ENCODE results near the gene GAP43. TPM values are rescaled to one million over a fixed set of nuclear protein-coding genes. Genes with fewer than 3 reads are reported as not detected.

The GAP43 gene
- total and polyA plus RNA-seq, 4 donors = 0.06 to 0.60 (median 0.19) TPM

DNA sequence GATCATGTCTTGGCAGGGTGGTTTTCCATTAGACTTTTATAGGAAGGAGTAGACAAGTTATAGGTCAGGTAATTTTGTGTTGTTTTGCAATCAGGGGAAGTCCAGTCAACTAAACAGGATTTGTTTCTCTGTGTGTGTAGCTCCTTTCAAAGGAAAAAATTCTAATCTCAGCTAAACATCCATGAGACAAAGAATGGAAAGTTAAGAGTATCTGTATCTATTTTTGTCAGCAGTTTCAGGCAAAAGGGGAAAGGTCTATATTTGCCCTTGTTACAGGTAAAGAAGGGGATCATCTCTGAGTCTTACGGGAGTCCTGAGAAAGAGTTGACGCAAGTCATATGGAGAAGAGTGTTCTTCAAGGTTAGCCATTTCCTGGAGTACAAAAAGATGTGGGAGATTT lies 79.3 kb downstream of the GAP43 start:
- DNase-seq = no peak
- 96 to 99% methylated on average over 2 of the region's 2 CpGs for WGBS, 2 donors

DNA sequence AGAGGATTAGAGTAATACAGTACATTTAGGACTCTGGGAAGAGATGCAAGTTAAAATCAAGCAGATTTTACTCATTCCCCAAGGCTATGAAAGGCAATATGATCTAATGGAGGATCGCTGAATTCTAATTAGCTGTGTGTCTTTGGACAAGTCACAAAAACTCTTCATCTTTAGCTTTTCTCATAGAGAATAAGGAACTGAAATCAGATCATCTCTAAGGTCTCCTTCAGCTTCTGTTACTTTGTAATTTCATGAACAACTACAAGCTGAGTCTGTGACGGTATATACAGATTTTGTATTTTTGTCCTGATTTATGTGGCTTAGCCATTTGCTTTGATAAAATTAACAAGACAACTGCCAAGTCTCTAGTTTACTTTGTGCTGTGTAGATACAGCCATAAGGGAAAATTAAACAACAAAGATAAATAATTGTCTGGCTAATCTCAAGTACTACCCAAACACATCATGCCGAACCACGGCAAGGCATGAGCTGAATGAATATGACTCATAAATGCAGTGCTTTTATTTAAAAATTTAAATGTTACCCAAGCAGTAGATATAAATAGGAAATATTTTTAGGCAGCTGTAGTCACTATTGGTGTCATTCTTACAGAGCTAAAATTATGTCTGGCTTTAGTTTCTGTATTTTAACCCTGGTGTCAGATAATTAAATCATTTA lies 81.5 kb downstream of the GAP43 start:
- H3K4me1 ChIP-seq (ENCODE audit: control insufficient read depth in 5 of 5, insufficient read depth in 5 of 5, low read length in 5 of 5) = peaks cover 0 to 8% (median 0%) of the 10 kb centered on the region in 5 donors
- 74 to 86% methylated on average over 4 of the region's 4 CpGs for WGBS, 2 donors
- H3K27ac ChIP-seq (ENCODE audit: low read depth in 1 of 2, low read length in 1 of 2) = no peak overlapping the region
- DNase-seq (no peak), ATAC-seq (ENCODE audit: insufficient read depth, low FRiP score) (no peak)
- no peaks in the 10 kb centered on the region for H3K36me3 ChIP-seq (ENCODE audit: control insufficient read depth in 4 of 4, insufficient read depth in 4 of 4, low read length in 4 of 4)
- no peak overlapping the region for H3K4me3 ChIP-seq
- H3K9me3 ChIP-seq (ENCODE audit: control insufficient read depth in 4 of 4, insufficient read depth in 3 of 4, low read length in 3 of 4) = peaks cover 0 to 7% (median 0%) of the 10 kb centered on the region in 4 donors
- TF ChIP-seq, protein P1, sequence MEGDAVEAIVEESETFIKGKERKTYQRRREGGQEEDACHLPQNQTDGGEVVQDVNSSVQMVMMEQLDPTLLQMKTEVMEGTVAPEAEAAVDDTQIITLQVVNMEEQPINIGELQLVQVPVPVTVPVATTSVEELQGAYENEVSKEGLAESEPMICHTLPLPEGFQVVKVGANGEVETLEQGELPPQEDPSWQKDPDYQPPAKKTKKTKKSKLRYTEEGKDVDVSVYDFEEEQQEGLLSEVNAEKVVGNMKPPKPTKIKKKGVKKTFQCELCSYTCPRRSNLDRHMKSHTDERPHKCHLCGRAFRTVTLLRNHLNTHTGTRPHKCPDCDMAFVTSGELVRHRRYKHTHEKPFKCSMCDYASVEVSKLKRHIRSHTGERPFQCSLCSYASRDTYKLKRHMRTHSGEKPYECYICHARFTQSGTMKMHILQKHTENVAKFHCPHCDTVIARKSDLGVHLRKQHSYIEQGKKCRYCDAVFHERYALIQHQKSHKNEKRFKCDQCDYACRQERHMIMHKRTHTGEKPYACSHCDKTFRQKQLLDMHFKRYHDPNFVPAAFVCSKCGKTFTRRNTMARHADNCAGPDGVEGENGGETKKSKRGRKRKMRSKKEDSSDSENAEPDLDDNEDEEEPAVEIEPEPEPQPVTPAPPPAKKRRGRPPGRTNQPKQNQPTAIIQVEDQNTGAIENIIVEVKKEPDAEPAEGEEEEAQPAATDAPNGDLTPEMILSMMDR (IDR thresholded peaks at IDR 0.05; ENCODE audit: control extremely low read depth, extremely low read depth) = no peak
- H3K27me3 ChIP-seq (ENCODE audit: control insufficient read depth in 3 of 3, insufficient read depth in 3 of 3, low read length in 2 of 3) = no peaks in the 10 kb centered on the region
- no peak overlapping the region for H3K9ac ChIP-seq (ENCODE audit: insufficient read depth in 1 of 2, low read length in 2 of 2)

More for the DNA sequence above, 79.3 kb downstream of the GAP43 start:
- Histone ChIP-seq H3K27ac (ENCODE audit: low read depth in 1 of 2, low read length in 1 of 2) (no peak overlapping the region), H3K9ac (ENCODE audit: insufficient read depth in 1 of 2, low read length in 2 of 2) (no peak overlapping the region), H3K27me3 (ENCODE audit: control insufficient read depth in 3 of 3, insufficient read depth in 3 of 3, low read length in 2 of 3) (no peaks in the 10 kb centered on the region), H3K9me3 (ENCODE audit: control insufficient read depth in 4 of 4, insufficient read depth in 3 of 4, low read length in 3 of 4) (peaks cover 0 to 7% (median 0%) of the 10 kb centered on the region in 4 donors), H3K4me3 (no peak overlapping the region), H3K36me3 (ENCODE audit: control insufficient read depth in 4 of 4, insufficient read depth in 4 of 4, low read length in 4 of 4) (no peaks in the 10 kb centered on the region), H3K4me1 (ENCODE audit: control insufficient read depth in 5 of 5, insufficient read depth in 5 of 5, low read length in 5 of 5) (peaks cover 0 to 8% (median 0%) of the 10 kb centered on the region in 5 donors)
- no peak for ATAC-seq (ENCODE audit: insufficient read depth, low FRiP score)
- TF ChIP-seq, protein P1 (IDR thresholded peaks at IDR 0.05; ENCODE audit: control extremely low read depth, extremely low read depth) = no peak

DNA sequence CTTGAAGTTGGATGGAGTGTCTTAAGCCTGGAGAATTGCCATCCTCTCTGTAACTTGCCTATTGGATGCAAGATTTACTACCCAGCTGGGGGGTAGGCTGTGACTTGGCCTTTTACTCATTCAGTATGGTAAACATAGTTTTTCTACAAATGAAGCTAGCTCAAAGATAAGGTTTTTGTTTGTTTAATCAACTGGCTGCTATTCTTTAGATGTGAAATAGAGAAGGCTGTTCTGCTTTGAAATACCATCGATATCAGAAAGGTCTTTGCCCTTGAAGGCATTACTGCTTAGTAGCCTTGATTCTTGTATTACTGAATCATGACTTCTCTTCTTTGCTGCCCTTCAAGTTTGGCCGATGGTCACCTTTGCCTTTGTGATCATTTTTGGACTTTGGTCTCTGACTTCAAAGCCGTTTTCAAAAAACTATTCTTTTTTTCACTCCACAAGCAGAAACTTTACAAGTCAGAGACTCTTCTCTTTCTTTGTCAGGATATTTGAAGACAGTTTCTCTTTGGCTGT lies 83.1 kb downstream of the GAP43 start:
- no peaks in the 10 kb centered on the region for H3K27me3 ChIP-seq (ENCODE audit: control insufficient read depth in 3 of 3, insufficient read depth in 3 of 3, low read length in 2 of 3)
- no peaks in the 10 kb centered on the region for H3K36me3 ChIP-seq (ENCODE audit: control insufficient read depth in 4 of 4, insufficient read depth in 4 of 4, low read length in 4 of 4)
- no peak overlapping the region for H3K27ac ChIP-seq (ENCODE audit: low read depth in 1 of 2, low read length in 1 of 2)
- no peak overlapping the region for H3K4me3 ChIP-seq
- H3K9me3 ChIP-seq (ENCODE audit: control insufficient read depth in 4 of 4, insufficient read depth in 3 of 4, low read length in 3 of 4) = peaks cover 0 to 7% (median 0%) of the 10 kb centered on the region in 4 donors
- peaks cover 0 to 8% (median 4%) of the 10 kb centered on the region in 5 donors for H3K4me1 ChIP-seq (ENCODE audit: control insufficient read depth in 5 of 5, insufficient read depth in 5 of 5, low read length in 5 of 5)
- peak; percentile 35 to 73 (median 69) for DNase-seq
- H3K9ac ChIP-seq (ENCODE audit: insufficient read depth in 1 of 2, low read length in 2 of 2) = no peak overlapping the region
- 54 to 75% methylated on average over 3 of the region's 3 CpGs for WGBS, 2 donors
- TF ChIP-seq, protein P1 (IDR thresholded peaks at IDR 0.05; ENCODE audit: control extremely low read depth, extremely low read depth) = no peak
- ATAC-seq (ENCODE audit: insufficient read depth, low FRiP score) = no peak
